ENCODE measurements around the gene CD53.

GRCh38 chr1:110870721-110871388 lies 2.1 kb upstream of the CD53 start:
- TF ChIP-seq CTCF (conservative IDR thresholded peaks at IDR 0.05; ENCODE audit: low read depth, low read length) (no peak), SMC3 (IDR thresholded peaks at IDR 0.05; ENCODE audit: low read depth, low read length) (no peak), USF2 (IDR thresholded peaks at IDR 0.05; ENCODE audit: low read depth, low read length) (no peak), FOS (IDR thresholded peaks at IDR 0.05; ENCODE audit: low read depth, low read length) (no peak), RAD21 (IDR thresholded peaks at IDR 0.05; ENCODE audit: low read length) (no peak), MXI1 (IDR thresholded peaks at IDR 0.05; ENCODE audit: borderline replicate concordance, low read depth, low read length) (no peak), POLR2A (IDR thresholded peaks at IDR 0.05; ENCODE audit: low read depth, low read length) (no peak), ELK1 (IDR thresholded peaks at IDR 0.05; ENCODE audit: borderline replicate concordance, low read depth, low read length) (no peak)

Measured in IMR-90 (cell line).